GM18858 (cell line): Measurements from ENCODE around the gene LDAF1.
"Not testable (repeated sequence)": the region's sequence is repeated elsewhere in the genome, so short reads cannot be mapped to it uniquely, and the experiment has no call there.

Experiments used
- ATAC-seq: cut with Tn5 transposase; IDR thresholded peaks from one replicate; pipeline ENCODE4 v1.9.1; 2021; ENCODE audit not compliant: unreplicated experiment

The LDAF1 gene

GRCh38 chr16:21194771-21195301 is 36.4 kb downstream of the LDAF1 start:
- ATAC-seq: no peak

- not testable (repeated sequence) for ATAC-seq
These were observed 36.9 kb downstream of the LDAF1 start for GRCh38 chr16:21195330-21195729.

- ATAC-seq: no peak
These were observed 38.6 kb downstream of the LDAF1 start for GRCh38 chr16:21197112-21197511.

- no peak for ATAC-seq
These were observed 39.1 kb downstream of the LDAF1 start for GRCh38 chr16:21197621-21198020.

GRCh38 chr16:21199607-21200218 is 41.2 kb downstream of the LDAF1 start:
- ATAC-seq: no peak

GRCh38 chr16:21203155-21203797 is 44.8 kb downstream of the LDAF1 start:
- no peak for ATAC-seq

- no peak for ATAC-seq
These were observed 46.8 kb downstream of the LDAF1 start for GRCh38 chr16:21205303-21205702.

GRCh38 chr16:21206550-21206949 is 48.1 kb downstream of the LDAF1 start:
- no peak for ATAC-seq

- no peak for ATAC-seq
These were observed 50.2 kb downstream of the LDAF1 start for GRCh38 chr16:21208446-21209230.

- no peak for ATAC-seq
These were observed 53.0 kb downstream of the LDAF1 start, which contains the start of gene ZP2 for GRCh38 chr16:21211486-21211885. Gene ZP2 (minus strand): TSS chr16:21211574. CDS start chr16:21211547, 27 bp downstream.

- no peak for ATAC-seq
These were observed 55.6 kb downstream of the LDAF1 start for GRCh38 chr16:21214086-21214485.

GRCh38 chr16:21217121-21217520 is 58.6 kb downstream of the LDAF1 start:
- ATAC-seq: no peak

- ATAC-seq: no peak
These were observed 59.7 kb downstream of the LDAF1 start for GRCh38 chr16:21218153-21218552.

- ATAC-seq: no peak
These were observed 61.1 kb downstream of the LDAF1 start for GRCh38 chr16:21219551-21219950.

- no peak for ATAC-seq
These were observed 64.2 kb downstream of the LDAF1 start for GRCh38 chr16:21222495-21223337.

GRCh38 chr16:21223787-21224186 is 65.3 kb downstream of the LDAF1 start:
- no peak for ATAC-seq

GRCh38 chr16:21224800-21225199 is 66.3 kb downstream of the LDAF1 start:
- no peak for ATAC-seq

- ATAC-seq: no peak
These were observed 68.3 kb downstream of the LDAF1 start for GRCh38 chr16:21226749-21227148.

GRCh38 chr16:21227866-21228265 is 69.4 kb downstream of the LDAF1 start:
- ATAC-seq: no peak

GRCh38 chr16:21228361-21228872 is 69.9 kb downstream of the LDAF1 start:
- no peak for ATAC-seq
